Kidney epithelial cell (primary cell): ENCODE results near the gene CFAP99. TPM values are rescaled to one million over a fixed set of nuclear protein-coding genes. Genes with fewer than 3 reads are reported as not detected.
"Not testable (repeated sequence)": the region's sequence is repeated elsewhere in the genome, so short reads cannot be mapped to it uniquely, and the experiment has no call there.

Source experiments
- DNase-seq: peaks from one replicate; pipeline ENCODE4 v3.0.0-alpha.2; 2010; ENCODE audit warnings: low read depth
- H3K27me3 ChIP-seq: 2 replicates; pipeline ENCODE4 v1.6.0; 2011; ENCODE audit warnings: low read length; ENCODE audit not compliant: control insufficient read depth, insufficient read depth
- H3K36me3 ChIP-seq: 2 replicates; pipeline ENCODE4 v1.5.1; 2011; ENCODE audit warnings: low read length; ENCODE audit not compliant: control insufficient read depth, insufficient read depth
- H3K4me3 ChIP-seq: 2 replicates; pipeline ENCODE4 v1.5.1; 2011; ENCODE audit warnings: low read depth, mild to moderate bottlenecking, control low read depth, low read length
- CTCF ChIP-seq: IDR thresholded peaks from 2 replicates; pipeline ENCODE4 v1.5.1; 2011; ENCODE audit warnings: mild to moderate bottlenecking, moderate library complexity, low read length, control low read depth, inconsistent platforms; ENCODE audit not compliant: insufficient read depth, poor library complexity, severe bottlenecking
- total RNA-seq: library from RNA; depleted of rRNA; stranded (reverse); fragments of >200 nt; gene quantifications from 2 replicates; pipeline ENCODE4 v1.2.3, GENCODE V29; 2015

The CFAP99 gene
- total RNA-seq, 1 donor from 2014 or later = not detected

DNA sequence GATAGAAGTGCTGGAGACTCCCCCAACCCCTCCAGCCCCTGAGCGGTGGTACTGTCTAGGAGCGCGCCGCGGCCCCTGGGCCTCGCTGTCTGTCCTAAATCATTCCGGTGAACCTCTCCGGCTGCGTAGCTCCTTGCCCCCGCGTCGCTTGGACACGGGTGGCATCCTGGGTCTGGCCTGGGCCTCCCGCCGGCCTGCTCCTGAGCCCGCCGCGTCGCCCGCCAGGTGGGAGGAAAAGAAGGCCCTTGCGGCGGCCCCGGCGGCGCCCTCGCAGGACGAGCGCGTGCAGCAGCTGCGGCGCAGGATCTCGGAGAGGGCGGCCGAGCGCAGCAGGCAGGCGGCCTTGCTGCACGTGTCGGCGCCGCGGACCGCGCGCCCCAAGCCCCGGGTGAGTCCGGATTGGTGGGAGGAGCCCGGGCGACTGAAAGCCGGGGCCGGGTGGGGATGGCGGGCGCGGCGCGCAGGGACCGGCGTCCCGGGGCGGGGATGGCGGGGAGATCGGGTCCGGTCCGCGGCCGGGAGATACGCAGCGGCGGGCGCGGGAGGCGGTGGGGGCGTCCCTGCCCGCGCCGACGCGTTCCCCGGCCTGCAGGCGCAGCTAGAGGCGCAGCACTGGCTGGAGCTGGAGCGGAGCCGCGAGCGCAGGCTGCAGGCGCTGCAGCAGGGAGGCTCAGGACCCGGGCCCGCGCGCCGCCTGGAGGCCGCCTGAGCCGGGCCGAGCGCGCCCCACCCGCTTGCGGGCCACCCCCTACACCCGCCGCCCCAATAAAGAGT, 43.6 kb downstream of the CFAP99 start:
- H3K27me3 ChIP-seq = peaks cover 20% of the 10 kb centered on the region
- H3K36me3 ChIP-seq = no peaks in the 10 kb centered on the region
- DNase-seq = no peak
- peak overlapping the region; percentile 30 for H3K4me3 ChIP-seq
- TF ChIP-seq CTCF = no peak

DNA sequence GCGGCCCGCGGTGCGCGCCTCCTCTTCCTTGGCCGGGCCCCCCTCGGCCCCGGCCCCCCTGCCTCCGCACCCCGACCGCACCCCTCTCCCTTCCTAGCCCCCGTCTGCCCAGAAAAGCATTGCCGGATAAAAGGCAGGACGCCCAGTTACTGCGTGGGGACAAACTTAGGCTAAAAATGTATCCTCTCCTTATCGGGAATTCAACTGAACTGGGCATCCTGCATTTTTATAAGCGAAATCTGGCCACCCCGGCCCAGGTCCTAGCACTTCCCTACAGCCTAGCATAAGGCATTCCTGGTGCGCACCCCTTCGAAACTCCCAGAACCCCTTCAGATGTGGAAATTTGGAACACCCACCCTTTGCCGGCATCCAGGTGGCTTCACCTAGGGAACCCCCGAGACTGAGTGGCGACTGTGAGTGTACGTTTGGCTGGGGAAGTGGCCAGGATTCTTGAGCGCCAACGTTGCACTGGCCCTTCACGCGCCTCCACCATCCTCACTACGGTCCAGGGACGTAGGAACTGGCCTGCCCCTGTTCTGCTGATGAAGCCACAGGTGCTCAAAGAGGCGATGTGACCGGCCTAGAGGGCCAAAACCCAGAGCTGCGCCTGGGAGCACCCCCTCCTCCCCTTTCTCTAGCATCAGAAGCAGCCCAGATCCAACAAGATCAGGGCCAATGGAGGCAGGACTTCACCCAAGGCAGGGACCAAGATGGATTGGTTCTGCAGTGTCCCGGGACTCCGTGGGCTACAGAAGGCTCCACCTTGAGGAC, 44.4 kb downstream of the CFAP99 start:
- no peak for DNase-seq
- Histone ChIP-seq H3K4me3 (peak overlapping the region; percentile 30), H3K36me3 (no peaks in the 10 kb centered on the region), H3K27me3 (peaks cover 18% of the 10 kb centered on the region)
- no peak for TF ChIP-seq CTCF

DNA sequence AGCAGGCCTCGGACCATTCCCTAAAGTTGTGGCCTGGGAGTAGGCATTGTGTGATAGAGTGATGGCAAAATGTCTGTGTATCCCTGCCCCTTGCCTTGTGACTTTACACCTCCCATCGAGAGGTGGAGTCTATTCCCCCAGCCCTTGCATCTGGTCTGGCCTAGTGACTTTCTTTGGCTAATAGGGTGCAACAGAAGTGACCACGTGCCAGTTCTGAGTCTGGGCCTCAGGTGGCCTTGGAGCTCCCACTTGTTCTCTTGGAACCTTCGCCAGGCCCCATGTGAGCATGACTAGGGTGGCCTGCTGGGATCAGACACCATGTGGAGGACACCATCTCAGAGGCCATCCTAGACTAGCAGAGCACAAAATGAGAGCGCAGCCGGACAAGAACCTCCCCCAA, 46.3 kb downstream of the CFAP99 start:
- DNase-seq = no peak
- no peak for TF ChIP-seq CTCF
- Histone ChIP-seq H3K27me3 (peaks cover 10% of the 10 kb centered on the region), H3K36me3 (no peaks in the 10 kb centered on the region), H3K4me3 (no peak overlapping the region)

DNA sequence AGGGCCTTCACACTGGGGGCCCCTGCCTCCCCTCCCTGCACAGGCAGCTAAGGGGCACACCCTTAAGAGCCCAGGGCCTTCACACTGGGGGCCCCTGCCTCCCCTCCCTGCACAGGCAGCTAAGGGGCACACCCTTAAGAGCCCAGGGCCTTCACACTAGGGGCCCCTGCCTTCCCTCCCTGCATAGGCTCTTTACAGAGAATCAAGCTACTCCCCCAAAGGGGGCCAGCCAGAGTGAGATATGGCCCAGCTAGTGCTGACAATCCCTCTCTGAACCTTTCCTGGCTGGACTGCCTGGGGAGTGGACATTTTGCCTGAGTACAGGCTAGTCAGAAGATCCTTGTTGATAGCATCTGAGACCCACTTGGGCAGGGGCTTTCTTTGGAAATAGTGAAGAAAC, 46.8 kb downstream of the CFAP99 start:
- DNase-seq, H3K4me3 ChIP-seq, H3K36me3 ChIP-seq, H3K27me3 ChIP-seq: not testable (repeated sequence)

DNA sequence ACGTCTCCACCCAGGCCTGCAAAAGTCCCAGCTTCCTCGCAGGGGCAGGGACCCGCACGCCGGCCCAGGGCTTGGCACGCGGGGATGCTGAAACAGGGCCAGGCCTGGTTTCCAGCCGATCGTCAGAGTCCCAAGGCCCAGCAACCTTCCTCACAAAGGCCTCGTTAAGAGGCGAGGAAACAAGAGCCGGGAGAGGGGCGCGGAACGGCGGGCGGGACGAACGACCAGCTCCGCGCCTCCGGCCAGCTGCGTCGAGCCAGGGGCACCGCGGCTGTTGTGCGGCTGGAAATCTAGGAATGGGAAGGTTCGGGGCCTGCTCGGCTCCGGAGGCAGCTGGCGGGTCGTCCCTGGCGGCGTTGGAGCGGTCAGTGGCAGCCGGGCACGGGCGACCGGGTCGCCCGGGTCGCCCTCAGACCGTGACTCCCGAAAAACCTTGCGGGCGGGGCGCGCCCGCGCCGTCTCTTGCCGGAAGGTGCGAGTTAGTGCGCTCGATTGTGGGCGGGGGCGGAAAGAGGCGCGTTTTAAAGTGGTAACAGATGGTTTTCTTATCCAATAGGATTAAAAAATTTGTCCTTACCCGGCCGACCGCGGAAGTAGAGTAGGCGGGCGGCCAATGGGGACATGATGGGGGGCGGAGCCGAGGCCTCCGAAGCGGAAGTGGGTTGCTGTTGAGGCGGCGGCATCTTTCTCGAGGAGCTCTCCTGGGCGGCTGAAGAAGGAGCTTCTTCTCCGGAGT, 49.9 kb downstream of the CFAP99 start, which contains the start of gene RNF4:
TSS of gene RNF4 (plus strand) at position 651 of the 736 bp plus-strand sequence. CDS start 21,388 bp downstream, outside the sequence.
- peak within 1 kb of the TSS; percentile 84 for H3K4me3 ChIP-seq
- DNase-seq = peak; percentile 87
- H3K36me3 ChIP-seq = no peaks in the 10 kb centered on the region
- TF ChIP-seq CTCF = no peak
- no peaks in the 10 kb centered on the region for H3K27me3 ChIP-seq

GRCh38 chr4:2469192-2469984, 50.6 kb downstream of the CFAP99 start:
- Histone ChIP-seq H3K27me3 (no peaks in the 10 kb centered on the region), H3K36me3 (no peaks in the 10 kb centered on the region), H3K4me3 (peak overlapping the region; percentile 84)
- no peak for TF ChIP-seq CTCF
- no peak for DNase-seq
